ENCODE results near the gene ZNF83.
"Not testable (repeated sequence)": the region's sequence is repeated elsewhere in the genome, so short reads cannot be mapped to it uniquely, and the experiment has no call there.

ZNF83 gene

GRCh38 chr19:52621376-52621775 lies 16.8 kb downstream of the ZNF83 start:
- no peak overlapping the region for H3K4me3 ChIP-seq (ENCODE audit: low read length)
- DNase-seq (ENCODE audit: low read depth) = no peak
- TF ChIP-seq CTCF (IDR thresholded peaks at IDR 0.05; ENCODE audit: insufficient read depth, low read depth, low read length, missing control alignments) = no peak

GRCh38 chr19:52613299-52613906 lies 24.8 kb downstream of the ZNF83 start:
- TF ChIP-seq CTCF (IDR thresholded peaks at IDR 0.05; ENCODE audit: insufficient read depth, low read depth, low read length, missing control alignments) = no peak
- no peak overlapping the region for H3K4me3 ChIP-seq (ENCODE audit: low read length)
- DNase-seq (ENCODE audit: low read depth) = no peak

- TF ChIP-seq CTCF (IDR thresholded peaks at IDR 0.05; ENCODE audit: insufficient read depth, low read depth, low read length, missing control alignments) = no peak
- DNase-seq (ENCODE audit: low read depth) = no peak
- H3K4me3 ChIP-seq (ENCODE audit: low read length) = no peak overlapping the region
Observed at GRCh38 chr19:52603558-52604207, 34.5 kb downstream of the ZNF83 start.

- H3K4me3 ChIP-seq (ENCODE audit: low read length) = no peak overlapping the region
- no peak for TF ChIP-seq CTCF (IDR thresholded peaks at IDR 0.05; ENCODE audit: insufficient read depth, low read depth, low read length, missing control alignments)
- DNase-seq (ENCODE audit: low read depth) = peak; percentile 68
Observed at GRCh38 chr19:52602941-52603340, 35.2 kb downstream of the ZNF83 start.

- not testable (repeated sequence) for DNase-seq (ENCODE audit: low read depth)
- H3K4me3 ChIP-seq (ENCODE audit: low read length) = peak overlapping the region; percentile 78
Observed at GRCh38 chr19:52601974-52602366, 36.2 kb downstream of the ZNF83 start.

GRCh38 chr19:52601025-52601973 lies 36.9 kb downstream of the ZNF83 start:
- TF ChIP-seq CTCF (IDR thresholded peaks at IDR 0.05; ENCODE audit: insufficient read depth, low read depth, low read length, missing control alignments) = peak; percentile 30
- peak overlapping the region; percentile 78 for H3K4me3 ChIP-seq (ENCODE audit: low read length)
- peak; percentile 94 for DNase-seq (ENCODE audit: low read depth)

GRCh38 chr19:52600639-52601024 lies 37.5 kb downstream of the ZNF83 start:
- DNase-seq (ENCODE audit: low read depth) = peak; percentile 3
- peak overlapping the region; percentile 78 for H3K4me3 ChIP-seq (ENCODE audit: low read length)
- TF ChIP-seq CTCF (IDR thresholded peaks at IDR 0.05; ENCODE audit: insufficient read depth, low read depth, low read length, missing control alignments) = no peak

Measured in epithelial cell of esophagus (primary cell).